ENCODE data around the gene AMIGO1.

The AMIGO1 gene

GRCh38 chr1:109531826-109532364 is 22.4 kb upstream of the AMIGO1 start:
- no peak for DNase-seq
- H3K27me3 ChIP-seq (replicated peaks; ENCODE audit: control insufficient read depth, insufficient read depth, low read length, poor library complexity, severe bottlenecking) = no peaks in the 10 kb centered on the region
- H3K36me3 ChIP-seq (ENCODE audit: control insufficient read depth, insufficient read depth, low read length) = no peaks in the 10 kb centered on the region
- H3K27ac ChIP-seq (ENCODE audit: insufficient read depth, low read length, poor library complexity, severe bottlenecking) = no peak overlapping the region
- H3K4me1 ChIP-seq (ENCODE audit: control insufficient read depth, insufficient read depth, low read length, poor library complexity, severe bottlenecking) = peaks cover 22% of the 10 kb centered on the region
- H3K4me3 ChIP-seq (ENCODE audit: insufficient read depth, low read depth, low read length, poor library complexity, severe bottlenecking) = peak overlapping the region; percentile 50
- H3K9me3 ChIP-seq (ENCODE audit: control insufficient read depth, low read length) = no peaks in the 10 kb centered on the region

- DNase-seq = no peak
- Histone ChIP-seq H3K27ac (ENCODE audit: insufficient read depth, low read length, poor library complexity, severe bottlenecking) (no peak overlapping the region), H3K9me3 (ENCODE audit: control insufficient read depth, low read length) (no peaks in the 10 kb centered on the region), H3K36me3 (ENCODE audit: control insufficient read depth, insufficient read depth, low read length) (no peaks in the 10 kb centered on the region), H3K27me3 (replicated peaks; ENCODE audit: control insufficient read depth, insufficient read depth, low read length, poor library complexity, severe bottlenecking) (no peaks in the 10 kb centered on the region), H3K4me3 (ENCODE audit: insufficient read depth, low read depth, low read length, poor library complexity, severe bottlenecking) (no peak overlapping the region), H3K4me1 (ENCODE audit: control insufficient read depth, insufficient read depth, low read length, poor library complexity, severe bottlenecking) (peaks cover 22% of the 10 kb centered on the region)
These were observed 21.9 kb upstream of the AMIGO1 start for GRCh38 chr1:109531380-109531779.

GRCh38 chr1:109530457-109531087 is 21.0 kb upstream of the AMIGO1 start:
- no peak overlapping the region for H3K4me3 ChIP-seq (ENCODE audit: insufficient read depth, low read depth, low read length, poor library complexity, severe bottlenecking)
- H3K4me1 ChIP-seq (ENCODE audit: control insufficient read depth, insufficient read depth, low read length, poor library complexity, severe bottlenecking) = peaks cover 22% of the 10 kb centered on the region
- no peak for DNase-seq
- no peaks in the 10 kb centered on the region for H3K9me3 ChIP-seq (ENCODE audit: control insufficient read depth, low read length)
- no peaks in the 10 kb centered on the region for H3K27me3 ChIP-seq (replicated peaks; ENCODE audit: control insufficient read depth, insufficient read depth, low read length, poor library complexity, severe bottlenecking)
- no peaks in the 10 kb centered on the region for H3K36me3 ChIP-seq (ENCODE audit: control insufficient read depth, insufficient read depth, low read length)
- H3K27ac ChIP-seq (ENCODE audit: insufficient read depth, low read length, poor library complexity, severe bottlenecking) = peak overlapping the region; percentile 17

- Histone ChIP-seq H3K27me3 (replicated peaks; ENCODE audit: control insufficient read depth, insufficient read depth, low read length, poor library complexity, severe bottlenecking) (no peaks in the 10 kb centered on the region), H3K36me3 (ENCODE audit: control insufficient read depth, insufficient read depth, low read length) (no peaks in the 10 kb centered on the region), H3K9me3 (ENCODE audit: control insufficient read depth, low read length) (no peaks in the 10 kb centered on the region), H3K4me3 (ENCODE audit: insufficient read depth, low read depth, low read length, poor library complexity, severe bottlenecking) (no peak overlapping the region), H3K4me1 (ENCODE audit: control insufficient read depth, insufficient read depth, low read length, poor library complexity, severe bottlenecking) (peaks cover 22% of the 10 kb centered on the region), H3K27ac (ENCODE audit: insufficient read depth, low read length, poor library complexity, severe bottlenecking) (no peak overlapping the region)
- DNase-seq = no peak
These were observed 20.4 kb upstream of the AMIGO1 start for GRCh38 chr1:109529881-109530456.

- no peaks in the 10 kb centered on the region for H3K9me3 ChIP-seq (ENCODE audit: control insufficient read depth, low read length)
- peaks cover 22% of the 10 kb centered on the region for H3K4me1 ChIP-seq (ENCODE audit: control insufficient read depth, insufficient read depth, low read length, poor library complexity, severe bottlenecking)
- no peak overlapping the region for H3K4me3 ChIP-seq (ENCODE audit: insufficient read depth, low read depth, low read length, poor library complexity, severe bottlenecking)
- no peak overlapping the region for H3K27ac ChIP-seq (ENCODE audit: insufficient read depth, low read length, poor library complexity, severe bottlenecking)
- H3K27me3 ChIP-seq (replicated peaks; ENCODE audit: control insufficient read depth, insufficient read depth, low read length, poor library complexity, severe bottlenecking) = no peaks in the 10 kb centered on the region
- DNase-seq = no peak
- no peaks in the 10 kb centered on the region for H3K36me3 ChIP-seq (ENCODE audit: control insufficient read depth, insufficient read depth, low read length)
These were observed 19.2 kb upstream of the AMIGO1 start for GRCh38 chr1:109528712-109529111.

- DNase-seq = no peak
- H3K9me3 ChIP-seq (ENCODE audit: control insufficient read depth, low read length) = no peaks in the 10 kb centered on the region
- no peak overlapping the region for H3K4me3 ChIP-seq (ENCODE audit: insufficient read depth, low read depth, low read length, poor library complexity, severe bottlenecking)
- H3K36me3 ChIP-seq (ENCODE audit: control insufficient read depth, insufficient read depth, low read length) = no peaks in the 10 kb centered on the region
- H3K4me1 ChIP-seq (ENCODE audit: control insufficient read depth, insufficient read depth, low read length, poor library complexity, severe bottlenecking) = peaks cover 22% of the 10 kb centered on the region
- H3K27ac ChIP-seq (ENCODE audit: insufficient read depth, low read length, poor library complexity, severe bottlenecking) = no peak overlapping the region
- no peaks in the 10 kb centered on the region for H3K27me3 ChIP-seq (replicated peaks; ENCODE audit: control insufficient read depth, insufficient read depth, low read length, poor library complexity, severe bottlenecking)
These were observed 18.5 kb upstream of the AMIGO1 start for GRCh38 chr1:109527846-109528695.

GRCh38 chr1:109527098-109527811 is 17.7 kb upstream of the AMIGO1 start:
- Histone ChIP-seq H3K9me3 (ENCODE audit: control insufficient read depth, low read length) (no peaks in the 10 kb centered on the region), H3K27ac (ENCODE audit: insufficient read depth, low read length, poor library complexity, severe bottlenecking) (no peak overlapping the region), H3K4me1 (ENCODE audit: control insufficient read depth, insufficient read depth, low read length, poor library complexity, severe bottlenecking) (peaks cover 17% of the 10 kb centered on the region), H3K27me3 (replicated peaks; ENCODE audit: control insufficient read depth, insufficient read depth, low read length, poor library complexity, severe bottlenecking) (no peaks in the 10 kb centered on the region), H3K36me3 (ENCODE audit: control insufficient read depth, insufficient read depth, low read length) (no peaks in the 10 kb centered on the region), H3K4me3 (ENCODE audit: insufficient read depth, low read depth, low read length, poor library complexity, severe bottlenecking) (no peak overlapping the region)
- no peak for DNase-seq

GRCh38 chr1:109523706-109524105 is 14.2 kb upstream of the AMIGO1 start:
- Histone ChIP-seq H3K36me3 (ENCODE audit: control insufficient read depth, insufficient read depth, low read length) (no peaks in the 10 kb centered on the region), H3K9me3 (ENCODE audit: control insufficient read depth, low read length) (no peaks in the 10 kb centered on the region), H3K27me3 (replicated peaks; ENCODE audit: control insufficient read depth, insufficient read depth, low read length, poor library complexity, severe bottlenecking) (no peaks in the 10 kb centered on the region), H3K4me3 (ENCODE audit: insufficient read depth, low read depth, low read length, poor library complexity, severe bottlenecking) (no peak overlapping the region), H3K27ac (ENCODE audit: insufficient read depth, low read length, poor library complexity, severe bottlenecking) (no peak overlapping the region), H3K4me1 (ENCODE audit: control insufficient read depth, insufficient read depth, low read length, poor library complexity, severe bottlenecking) (no peaks in the 10 kb centered on the region)
- no peak for DNase-seq

- no peaks in the 10 kb centered on the region for H3K9me3 ChIP-seq (ENCODE audit: control insufficient read depth, low read length)
- H3K27me3 ChIP-seq (replicated peaks; ENCODE audit: control insufficient read depth, insufficient read depth, low read length, poor library complexity, severe bottlenecking) = no peaks in the 10 kb centered on the region
- H3K36me3 ChIP-seq (ENCODE audit: control insufficient read depth, insufficient read depth, low read length) = no peaks in the 10 kb centered on the region
- no peaks in the 10 kb centered on the region for H3K4me1 ChIP-seq (ENCODE audit: control insufficient read depth, insufficient read depth, low read length, poor library complexity, severe bottlenecking)
- H3K27ac ChIP-seq (ENCODE audit: insufficient read depth, low read length, poor library complexity, severe bottlenecking) = no peak overlapping the region
- no peak overlapping the region for H3K4me3 ChIP-seq (ENCODE audit: insufficient read depth, low read depth, low read length, poor library complexity, severe bottlenecking)
- no peak for DNase-seq
These were observed 12.5 kb upstream of the AMIGO1 start for GRCh38 chr1:109522026-109522425.

Measured in effector memory CD4-positive, alpha-beta T cell (primary cell).